ENCODE data around the gene PLA2G4F.
"Not testable (repeated sequence)": the region's sequence is repeated elsewhere in the genome, so short reads cannot be mapped to it uniquely, and the experiment has no call there.

PLA2G4F gene

GRCh38 chr15:42097018-42097417 is 59.4 kb downstream of the PLA2G4F start:
- DNase-seq, result no peak

GRCh38 chr15:42094512-42094963 is 61.9 kb downstream of the PLA2G4F start, which contains the start of gene PLA2G4D:
Gene PLA2G4D, minus strand, starts transcription at chr15:42094562. Its CDS starts 103 bp downstream, at chr15:42094459.
- no peak for DNase-seq

GRCh38 chr15:42093966-42094365 is 62.5 kb downstream of the PLA2G4F start:
- no peak for DNase-seq

- DNase-seq, result peak; percentile 31
Observed at GRCh38 chr15:42092398-42093318, 63.8 kb downstream of the PLA2G4F start.

GRCh38 chr15:42091753-42092397 is 64.6 kb downstream of the PLA2G4F start:
- DNase-seq, result not testable (repeated sequence)

- no peak for DNase-seq
Observed at GRCh38 chr15:42090781-42091180, 65.7 kb downstream of the PLA2G4F start.

- no peak for DNase-seq
Observed at GRCh38 chr15:42090370-42090769, 66.1 kb downstream of the PLA2G4F start.

GRCh38 chr15:42089942-42090341 is 66.5 kb downstream of the PLA2G4F start:
- DNase-seq, result no peak
